ENCODE data around the gene GFY.

The GFY gene

GRCh38 chr19:49408816-49409440, 16.3 kb upstream of the GFY start:
- no peak for DNase-seq

GRCh38 chr19:49409441-49410029, 15.7 kb upstream of the GFY start:
- peak; percentile 43 for DNase-seq

GRCh38 chr19:49411681-49412326, 13.4 kb upstream of the GFY start:
- DNase-seq = no peak

GRCh38 chr19:49413348-49413747, 11.8 kb upstream of the GFY start:
- no peak for DNase-seq

- no peak for DNase-seq
Observed at GRCh38 chr19:49414256-49414655, 10.9 kb upstream of the GFY start.

GRCh38 chr19:49415102-49415809, 9.9 kb upstream of the GFY start:
- no peak for DNase-seq

- no peak for DNase-seq
Observed at GRCh38 chr19:49415810-49416200, 9.4 kb upstream of the GFY start.

GRCh38 chr19:49417088-49417487, 8.1 kb upstream of the GFY start:
- no peak for DNase-seq

- DNase-seq = no peak
Observed at GRCh38 chr19:49418511-49418910, 6.7 kb upstream of the GFY start.

- no peak for DNase-seq
Observed at GRCh38 chr19:49419173-49419572, 6.0 kb upstream of the GFY start.

GRCh38 chr19:49420227-49420626, 5.0 kb upstream of the GFY start:
- no peak for DNase-seq

GRCh38 chr19:49421039-49421877, 3.9 kb upstream of the GFY start:
- peak; percentile 57 for DNase-seq

- DNase-seq = no peak
Observed at GRCh38 chr19:49421878-49422202, 3.3 kb upstream of the GFY start.

GRCh38 chr19:49422407-49423070, 2.6 kb upstream of the GFY start:
- peak; percentile 56 for DNase-seq

- no peak for DNase-seq
Observed at GRCh38 chr19:49423071-49423984, 1.9 kb upstream of the GFY start, which contains the start of gene PTH2. TSS of gene PTH2 (minus strand) at chr19:49423441. CDS start at chr19:49423339, 102 bp downstream.

GRCh38 chr19:49423985-49424303, 1.2 kb upstream of the GFY start:
- DNase-seq = peak; percentile 26

- DNase-seq = peak; percentile 32
Observed at GRCh38 chr19:49425922-49426592, 869 bp downstream of the GFY start.

- DNase-seq = no peak
Observed at GRCh38 chr19:49427339-49427738, 2.2 kb downstream of the GFY start.

- peak; percentile 51 for DNase-seq
Observed at GRCh38 chr19:49427855-49428546, 2.8 kb downstream of the GFY start.

Measured in CD4-positive, alpha-beta T cell treated with Interleukin-17A for 4 hours (primary cell).